A549 (cell line): ENCODE data around the gene IRX6. TPM values are rescaled to one million over a fixed set of nuclear protein-coding genes. Genes with fewer than 3 reads are reported as not detected.

Experiments
- ATAC-seq, 2 experiments: fragments of 200-7000 bp in 1 of 2; fragments of >200 bp in 1 of 2; cut with Nextera tagmentation in 1 of 2; cut with Tn5 transposase in 1 of 2; 3 replicates each; pipeline versions ENCODE4 v1.8.0 to v1.9.1; 2018 to 2020; ENCODE audit warnings: mild to moderate bottlenecking in 1 of 2, moderate library complexity in 1 of 2
- CTCF ChIA-PET: fragments of 300-600 bp; sonication (Branson Sonifier 250); formaldehyde crosslinking; extraction: SDS; loops from one replicate; lab custom pipeline; 2021; ENCODE audit warnings: antibody characterized with exemption, inconsistent platforms; lab: Yijun Ruan, JAX
- POLR2A ChIA-PET: fragments of 350-600 bp; formaldehyde crosslinking; extraction: SDS; loops from one replicate; lab custom pipeline; 2021; ENCODE audit warnings: antibody characterized with exemption, inconsistent platforms; lab: Yijun Ruan, JAX
- DNase-seq, 2 experiments: peaks; one replicate each; pipeline versions ENCODE4 v3.0.0 to v3.0.0-alpha.2; 2011 to 2016; ENCODE audit warnings: low read depth in 1 of 2, low spot score in 1 of 2
- FAIRE-seq: peaks from 2 replicates; lab custom pipeline; 2011; peaks lifted over from hg19 to GRCh38; lab: Jason Lieb, UNC
- H3K27ac ChIP-seq, 2 experiments: fragments of >200 bp; sonication (Bioruptor Twin); formaldehyde crosslinking; 3 replicates each; pipeline ENCODE4 v1.5.1; 2016 to 2017
- H3K4me1 ChIP-seq: fragments of >200 bp; sonication (Bioruptor Twin); formaldehyde crosslinking; 3 replicates; pipeline ENCODE4 v1.6.1; 2016
- H3K4me2 ChIP-seq: fragments of >200 bp; sonication (Bioruptor Twin); formaldehyde crosslinking; 3 replicates; pipeline ENCODE4 v1.6.1; 2016
- H3K4me3 ChIP-seq: fragments of >200 bp; sonication (Bioruptor Twin); formaldehyde crosslinking; 3 replicates; pipeline ENCODE4 v1.5.1; 2016
- H3K9me3 ChIP-seq: fragments of >200 bp; sonication (Bioruptor Twin); formaldehyde crosslinking; 3 replicates; pipeline ENCODE4 v1.6.1; 2016
- ATOH8 ChIP-seq: fragments of 250-450 bp; sonication (Bioruptor Pico); IDR thresholded peaks from 2 replicates; pipeline ENCODE4 v1.5.0; 2020; ENCODE audit warnings: low read depth, mild to moderate bottlenecking, moderate library complexity
- CBX8 ChIP-seq: fragments of 200-600 bp; sonication (generic); IDR thresholded peaks from 2 replicates; pipeline ENCODE4 v1.6.1; 2016
- CHD2 ChIP-seq: fragments of 150-350 bp; IDR thresholded peaks from 2 replicates; pipeline ENCODE4 v1.6.1; 2014; ENCODE audit warnings: low read length; ENCODE audit not compliant: partially characterized antibody
- CHD4 ChIP-seq: fragments of 200-600 bp; sonication (generic); IDR thresholded peaks from 2 replicates; pipeline ENCODE4 v1.6.1; 2016; ENCODE audit warnings: antibody characterized with exemption, mild to moderate bottlenecking, borderline replicate concordance
- E2F6 ChIP-seq: IDR thresholded peaks from 2 replicates; pipeline ENCODE4 v1.6.1; 2012; ENCODE audit warnings: low read depth, borderline replicate concordance
- EHF ChIP-seq: fragments of 250-450 bp; sonication (Bioruptor Pico); IDR thresholded peaks from 2 replicates; pipeline ENCODE4 v1.5.0; 2020; ENCODE audit warnings: mild to moderate bottlenecking
- EHMT2 ChIP-seq: fragments of 200-600 bp; sonication (generic); IDR thresholded peaks from 2 replicates; pipeline ENCODE4 v1.6.1; 2016; ENCODE audit warnings: antibody characterized with exemption, low read depth, mild to moderate bottlenecking, moderate library complexity
- FOSB ChIP-seq: fragments of 250-450 bp; sonication (Bioruptor Pico); IDR thresholded peaks from 2 replicates; pipeline ENCODE4 v1.5.0; 2020; ENCODE audit warnings: mild to moderate bottlenecking, moderate library complexity
- FOSL2 ChIP-seq, 2 experiments: fragments of 450-650 bp in 1 of 2; fragments of >200 bp in 1 of 2; sonication (Bioruptor Twin) in 1 of 2; formaldehyde crosslinking; IDR thresholded peaks; 2 replicates each; pipeline versions ENCODE4 v1.5.0 to v1.6.1; 2016 to 2020; ENCODE audit warnings: mild to moderate bottlenecking in 1 of 2, moderate library complexity in 1 of 2
- FOXS1 ChIP-seq: fragments of 250-450 bp; sonication (Bioruptor Pico); IDR thresholded peaks from 2 replicates; pipeline ENCODE4 v1.5.0; 2020; ENCODE audit warnings: mild to moderate bottlenecking, moderate library complexity
- HOXA7 ChIP-seq: fragments of 250-450 bp; sonication (Bioruptor Pico); IDR thresholded peaks from 2 replicates; pipeline ENCODE4 v1.5.0; 2020; ENCODE audit warnings: mild to moderate bottlenecking, moderate library complexity
- HOXB5 ChIP-seq: fragments of 250-450 bp; sonication (Bioruptor Pico); IDR thresholded peaks from 2 replicates; pipeline ENCODE4 v1.5.0; 2020; ENCODE audit warnings: mild to moderate bottlenecking, moderate library complexity
- KDM5A ChIP-seq: fragments of 200-600 bp; sonication (generic); IDR thresholded peaks from 2 replicates; pipeline ENCODE4 v1.6.1; 2016; ENCODE audit warnings: antibody characterized with exemption, mild to moderate bottlenecking
- MAFK ChIP-seq: fragments of 450-650 bp; IDR thresholded peaks from 2 replicates; pipeline ENCODE4 v1.6.1; 2014; ENCODE audit not compliant: partially characterized antibody
- NPAS2 ChIP-seq: fragments of 250-450 bp; sonication (Bioruptor Pico); IDR thresholded peaks from 2 replicates; pipeline ENCODE4 v1.8.0; 2022; ENCODE audit warnings: mild to moderate bottlenecking, moderate library complexity, borderline replicate concordance
- NR3C1 ChIP-seq: fragments of >200 bp; sonication (Bioruptor Twin); formaldehyde crosslinking; IDR thresholded peaks from 3 replicates; pipeline ENCODE4 v1.6.1; 2017
- POLR2A ChIP-seq: IDR thresholded peaks from 2 replicates; pipeline ENCODE4 v1.6.1; 2012; ENCODE audit warnings: mild to moderate bottlenecking, low read length
- POLR2AphosphoS2 ChIP-seq: conservative IDR thresholded peaks from 2 replicates; pipeline ENCODE4 v1.6.1; 2012; ENCODE audit warnings: low read length, improper control_type of control experiment, inconsistent platforms
- RAD21 ChIP-seq, 2 experiments: fragments of >200 bp in 1 of 2; sonication (Bioruptor Twin) in 1 of 2; formaldehyde crosslinking in 1 of 2; IDR thresholded peaks in 1 of 2; conservative IDR thresholded peaks in 1 of 2; 2 replicates in 1 of 2; 3 replicates in 1 of 2; pipeline ENCODE4 v1.6.1; 2012 to 2018; ENCODE audit warnings: inconsistent platforms in 1 of 2
- RFX5 ChIP-seq: fragments of 450-650 bp; IDR thresholded peaks from 2 replicates; pipeline ENCODE4 v1.7.1; 2014; ENCODE audit warnings: antibody characterized with exemption, mild to moderate bottlenecking, moderate library complexity
- RNF2 ChIP-seq: fragments of 200-600 bp; sonication (generic); IDR thresholded peaks from 2 replicates; pipeline ENCODE4 v1.6.1; 2016; ENCODE audit warnings: low read depth, mild to moderate bottlenecking, antibody characterized with exemption, moderate library complexity, borderline replicate concordance
- SREBF2 ChIP-seq: fragments of 450-650 bp; IDR thresholded peaks from 2 replicates; pipeline ENCODE4 v1.6.1; 2014; ENCODE audit warnings: mild to moderate bottlenecking, moderate library complexity
- ZSCAN20 ChIP-seq: fragments of 250-450 bp; sonication (Bioruptor Pico); IDR thresholded peaks from 2 replicates; pipeline ENCODE4 v1.8.0; 2022; ENCODE audit warnings: mild to moderate bottlenecking, moderate library complexity
- WGBS: methylation state at CpG from one replicate; pipeline ENCODE4 v1.1.6; 2017; ENCODE audit errors: missing lambda C conversion rate; 5-methylcytosine and 5-hydroxymethylcytosine counted together
- polyA plus RNA-seq, 4 experiments: library from polyadenylated mRNA; depleted of rRNA in 3 of 4; stranded (reverse); fragments of >200 nt; fragmentation: RNase III in 1 of 4; extraction: RNeasy Plus Mini Kit Qiagen cat#74134 plus additional on column Dnase treatment in 1 of 4; gene quantifications; 2 replicates in 3 of 4; 3 replicates in 1 of 4; pipeline ENCODE4 v1.2.3, GENCODE V29; 2011 to 2017
- TF ChIP-seq, protein P1 (sequence below): fragments of >200 bp; sonication (Bioruptor Twin); formaldehyde crosslinking; IDR thresholded peaks from 2 replicates; pipeline ENCODE4 v1.6.1; 2016
- TF ChIP-seq, protein P2 (sequence below): fragments of 450-650 bp; IDR thresholded peaks from 2 replicates; pipeline ENCODE4 v1.6.1; 2014; ENCODE audit warnings: antibody characterized with exemption
- TF ChIP-seq, protein P3 (sequence below): fragments of 250-450 bp; sonication (Bioruptor Pico); IDR thresholded peaks from 2 replicates; pipeline ENCODE4 v1.5.0; 2021; ENCODE audit warnings: mild to moderate bottlenecking, moderate library complexity, borderline replicate concordance
- TF ChIP-seq, protein P4 (sequence below): fragments of 200-600 bp; sonication (generic); IDR thresholded peaks from 2 replicates; pipeline ENCODE4 v1.6.1; 2016; ENCODE audit warnings: antibody characterized with exemption, mild to moderate bottlenecking, moderate library complexity
- TF ChIP-seq, protein P5 (sequence below): IDR thresholded peaks from 2 replicates; pipeline ENCODE4 v1.6.1; 2012

Gene IRX6
- polyA plus RNA-seq, 2 of the 4 experiments (the other 2 are of a cell fraction), result not detected

DNA sequence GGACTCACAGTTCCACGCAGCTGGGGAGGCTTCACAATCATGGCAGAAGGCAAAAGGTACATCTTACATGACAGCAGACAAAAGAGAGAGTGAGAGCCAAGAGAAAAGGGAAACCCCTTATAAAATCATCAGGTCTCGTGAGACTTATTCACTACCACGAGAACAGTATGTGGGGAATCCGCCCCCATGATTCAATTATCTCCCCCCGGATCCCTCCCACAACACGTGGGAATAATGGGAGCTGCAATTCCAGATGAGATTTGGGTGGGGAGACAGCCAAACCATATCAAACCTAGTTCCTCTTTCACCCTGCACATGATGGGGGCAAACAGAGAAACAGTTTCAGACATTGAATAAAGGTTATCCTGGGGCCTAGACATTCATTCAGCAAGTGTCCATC, 32.2 kb upstream of the IRX6 start:
- Histone ChIP-seq H3K4me2 (no peak overlapping the region), H3K4me1 (no peaks in the 10 kb centered on the region), H3K27ac (no peak overlapping the region), H3K9me3 (0 out of 3 replicates have a peak, but pooled peaks cover 4% of the 10 kb centered on the region), H3K4me3 (no peak overlapping the region)
- WGBS, result 22% methylated on average over 6 of the region's 6 CpGs
- CTCF ChIA-PET, result no interaction called here
- TF ChIP-seq FOSL2 (IDR thresholded peaks at IDR 0.05) (no peak), FOSL2 (CRISPR knock-in tag; IDR thresholded peaks at IDR 0.05) (no peak), NR3C1 (no peak), RNF2 (no peak), FOSB (CRISPR knock-in tag) (no peak), EHF (CRISPR knock-in tag) (no peak), KDM5A (no peak), NPAS2 (CRISPR knock-in tag) (no peak), SREBF2 (no peak), CHD4 (no peak)
- TF ChIP-seq, protein P1, sequence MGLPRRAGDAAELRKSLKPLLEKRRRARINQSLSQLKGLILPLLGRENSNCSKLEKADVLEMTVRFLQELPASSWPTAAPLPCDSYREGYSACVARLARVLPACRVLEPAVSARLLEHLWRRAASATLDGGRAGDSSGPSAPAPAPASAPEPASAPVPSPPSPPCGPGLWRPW, result no peak
- TF ChIP-seq, protein P2, sequence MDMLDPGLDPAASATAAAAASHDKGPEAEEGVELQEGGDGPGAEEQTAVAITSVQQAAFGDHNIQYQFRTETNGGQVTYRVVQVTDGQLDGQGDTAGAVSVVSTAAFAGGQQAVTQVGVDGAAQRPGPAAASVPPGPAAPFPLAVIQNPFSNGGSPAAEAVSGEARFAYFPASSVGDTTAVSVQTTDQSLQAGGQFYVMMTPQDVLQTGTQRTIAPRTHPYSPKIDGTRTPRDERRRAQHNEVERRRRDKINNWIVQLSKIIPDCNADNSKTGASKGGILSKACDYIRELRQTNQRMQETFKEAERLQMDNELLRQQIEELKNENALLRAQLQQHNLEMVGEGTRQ, result no peak
- TF ChIP-seq, protein P3, sequence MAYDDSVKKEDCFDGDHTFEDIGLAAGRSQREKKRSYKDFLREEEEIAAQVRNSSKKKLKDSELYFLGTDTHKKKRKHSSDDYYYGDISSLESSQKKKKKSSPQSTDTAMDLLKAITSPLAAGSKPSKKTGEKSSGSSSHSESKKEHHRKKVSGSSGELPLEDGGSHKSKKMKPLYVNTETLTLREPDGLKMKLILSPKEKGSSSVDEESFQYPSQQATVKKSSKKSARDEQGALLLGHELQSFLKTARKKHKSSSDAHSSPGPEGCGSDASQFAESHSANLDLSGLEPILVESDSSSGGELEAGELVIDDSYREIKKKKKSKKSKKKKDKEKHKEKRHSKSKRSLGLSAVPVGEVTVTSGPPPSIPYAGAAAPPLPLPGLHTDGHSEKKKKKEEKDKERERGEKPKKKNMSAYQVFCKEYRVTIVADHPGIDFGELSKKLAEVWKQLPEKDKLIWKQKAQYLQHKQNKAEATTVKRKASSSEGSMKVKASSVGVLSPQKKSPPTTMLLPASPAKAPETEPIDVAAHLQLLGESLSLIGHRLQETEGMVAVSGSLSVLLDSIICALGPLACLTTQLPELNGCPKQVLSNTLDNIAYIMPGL (CRISPR knock-in tag), result no peak
- POLR2A ChIA-PET, result no interaction called here
- no peak for FAIRE-seq
- ATAC-seq, result no peak
- DNase-seq, result no peak

GRCh38 chr16:55292491-55292890, 31.5 kb upstream of the IRX6 start:
- ChIA-PET POLR2A (no interaction called here), CTCF (no interaction called here)
- ATAC-seq (no peak), FAIRE-seq (no peak), DNase-seq (no peak)
- no peak overlapping the region for H3K4me2 ChIP-seq
- no peak overlapping the region for H3K27ac ChIP-seq
- H3K4me3 ChIP-seq, result no peak overlapping the region
- TF ChIP-seq, protein P1, result no peak
- no peak for TF ChIP-seq RFX5
- TF ChIP-seq FOXS1, result no peak
- no peak for TF ChIP-seq RAD21 (conservative IDR thresholded peaks at IDR 0.05 in 1 of 2, IDR thresholded peaks at IDR 0.05 in 1 of 2)
- TF ChIP-seq ZSCAN20 (CRISPR knock-in tag), result no peak
- no peak for TF ChIP-seq CBX8
- no peak for TF ChIP-seq EHMT2
- no peak for TF ChIP-seq KDM5A
- TF ChIP-seq SREBF2, result no peak
- no peak for TF ChIP-seq ATOH8
- no peak for TF ChIP-seq POLR2AphosphoS2
- no peak for TF ChIP-seq MAFK
- TF ChIP-seq POLR2A, result no peak
- TF ChIP-seq HOXA7 (CRISPR knock-in tag), result no peak
- no peak for TF ChIP-seq CHD2
- TF ChIP-seq EHF (CRISPR knock-in tag), result no peak
- TF ChIP-seq, protein P4, sequence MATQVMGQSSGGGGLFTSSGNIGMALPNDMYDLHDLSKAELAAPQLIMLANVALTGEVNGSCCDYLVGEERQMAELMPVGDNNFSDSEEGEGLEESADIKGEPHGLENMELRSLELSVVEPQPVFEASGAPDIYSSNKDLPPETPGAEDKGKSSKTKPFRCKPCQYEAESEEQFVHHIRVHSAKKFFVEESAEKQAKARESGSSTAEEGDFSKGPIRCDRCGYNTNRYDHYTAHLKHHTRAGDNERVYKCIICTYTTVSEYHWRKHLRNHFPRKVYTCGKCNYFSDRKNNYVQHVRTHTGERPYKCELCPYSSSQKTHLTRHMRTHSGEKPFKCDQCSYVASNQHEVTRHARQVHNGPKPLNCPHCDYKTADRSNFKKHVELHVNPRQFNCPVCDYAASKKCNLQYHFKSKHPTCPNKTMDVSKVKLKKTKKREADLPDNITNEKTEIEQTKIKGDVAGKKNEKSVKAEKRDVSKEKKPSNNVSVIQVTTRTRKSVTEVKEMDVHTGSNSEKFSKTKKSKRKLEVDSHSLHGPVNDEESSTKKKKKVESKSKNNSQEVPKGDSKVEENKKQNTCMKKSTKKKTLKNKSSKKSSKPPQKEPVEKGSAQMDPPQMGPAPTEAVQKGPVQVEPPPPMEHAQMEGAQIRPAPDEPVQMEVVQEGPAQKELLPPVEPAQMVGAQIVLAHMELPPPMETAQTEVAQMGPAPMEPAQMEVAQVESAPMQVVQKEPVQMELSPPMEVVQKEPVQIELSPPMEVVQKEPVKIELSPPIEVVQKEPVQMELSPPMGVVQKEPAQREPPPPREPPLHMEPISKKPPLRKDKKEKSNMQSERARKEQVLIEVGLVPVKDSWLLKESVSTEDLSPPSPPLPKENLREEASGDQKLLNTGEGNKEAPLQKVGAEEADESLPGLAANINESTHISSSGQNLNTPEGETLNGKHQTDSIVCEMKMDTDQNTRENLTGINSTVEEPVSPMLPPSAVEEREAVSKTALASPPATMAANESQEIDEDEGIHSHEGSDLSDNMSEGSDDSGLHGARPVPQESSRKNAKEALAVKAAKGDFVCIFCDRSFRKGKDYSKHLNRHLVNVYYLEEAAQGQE, result no peak
- TF ChIP-seq, protein P5, sequence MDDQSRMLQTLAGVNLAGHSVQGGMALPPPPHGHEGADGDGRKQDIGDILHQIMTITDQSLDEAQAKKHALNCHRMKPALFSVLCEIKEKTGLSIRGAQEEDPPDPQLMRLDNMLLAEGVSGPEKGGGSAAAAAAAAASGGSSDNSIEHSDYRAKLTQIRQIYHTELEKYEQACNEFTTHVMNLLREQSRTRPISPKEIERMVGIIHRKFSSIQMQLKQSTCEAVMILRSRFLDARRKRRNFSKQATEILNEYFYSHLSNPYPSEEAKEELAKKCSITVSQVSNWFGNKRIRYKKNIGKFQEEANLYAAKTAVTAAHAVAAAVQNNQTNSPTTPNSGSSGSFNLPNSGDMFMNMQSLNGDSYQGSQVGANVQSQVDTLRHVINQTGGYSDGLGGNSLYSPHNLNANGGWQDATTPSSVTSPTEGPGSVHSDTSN, result no peak
- TF ChIP-seq HOXB5 (CRISPR knock-in tag), result no peak
- no peak for TF ChIP-seq E2F6
- WGBS, result 6% methylated on average over 1 of the region's 1 CpG
- H3K4me1 ChIP-seq, result no peaks in the 10 kb centered on the region
- H3K9me3 ChIP-seq, result 0 out of 3 replicates have a peak, but pooled peaks cover 4% of the 10 kb centered on the region
